Measurements from ENCODE around the gene TCF21.
"Not testable (repeated sequence)": the region's sequence is repeated elsewhere in the genome, so short reads cannot be mapped to it uniquely, and the experiment has no call there.

Gene TCF21

GRCh38 chr6:133890711-133891148, 1.8 kb downstream of the TCF21 start:
- DNase-seq: no peak

DNA sequence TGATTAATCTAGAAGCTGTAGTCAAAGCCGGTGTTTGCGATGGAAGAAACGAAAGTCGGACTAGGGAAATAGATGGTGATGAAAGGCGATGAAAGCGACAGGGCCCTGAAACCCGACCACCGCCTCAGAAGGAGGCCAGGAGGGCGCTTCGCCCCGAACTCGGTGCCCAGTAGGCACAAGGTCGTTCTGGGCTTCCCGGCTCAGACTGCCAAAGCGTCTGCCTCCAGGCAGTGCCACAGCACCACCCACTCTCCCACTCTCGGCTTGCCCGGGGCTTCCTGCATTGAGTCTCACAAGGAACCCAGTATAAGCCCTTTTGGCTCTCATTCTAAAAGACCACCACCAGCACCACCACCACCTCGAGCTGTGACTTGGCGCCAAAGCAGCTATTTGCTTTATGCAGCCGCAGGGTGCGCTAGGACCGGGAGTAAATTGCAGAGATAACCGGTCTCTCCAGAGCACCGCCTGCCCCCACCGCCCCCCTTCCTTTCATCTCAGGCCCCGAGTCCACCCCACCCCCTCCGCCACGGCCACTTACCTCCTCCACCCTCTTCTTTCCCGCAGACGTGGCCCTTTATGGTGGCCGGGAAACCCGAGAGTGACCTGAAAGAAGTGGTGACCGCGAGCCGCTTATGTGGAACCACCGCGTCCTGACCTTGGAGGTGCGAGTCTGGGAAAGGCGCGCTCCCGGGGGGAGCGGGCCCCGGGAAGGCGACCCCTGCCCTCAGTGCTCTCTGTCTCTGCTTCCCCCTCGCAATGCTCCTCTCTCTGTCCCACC, 2.4 kb downstream of the TCF21 start:
- peak in 1 of 6 experiments; percentile 9 for DNase-seq

- DNase-seq: no peak
Measured at GRCh38 chr6:133891927-133892812, 3.3 kb downstream of the TCF21 start.

DNA sequence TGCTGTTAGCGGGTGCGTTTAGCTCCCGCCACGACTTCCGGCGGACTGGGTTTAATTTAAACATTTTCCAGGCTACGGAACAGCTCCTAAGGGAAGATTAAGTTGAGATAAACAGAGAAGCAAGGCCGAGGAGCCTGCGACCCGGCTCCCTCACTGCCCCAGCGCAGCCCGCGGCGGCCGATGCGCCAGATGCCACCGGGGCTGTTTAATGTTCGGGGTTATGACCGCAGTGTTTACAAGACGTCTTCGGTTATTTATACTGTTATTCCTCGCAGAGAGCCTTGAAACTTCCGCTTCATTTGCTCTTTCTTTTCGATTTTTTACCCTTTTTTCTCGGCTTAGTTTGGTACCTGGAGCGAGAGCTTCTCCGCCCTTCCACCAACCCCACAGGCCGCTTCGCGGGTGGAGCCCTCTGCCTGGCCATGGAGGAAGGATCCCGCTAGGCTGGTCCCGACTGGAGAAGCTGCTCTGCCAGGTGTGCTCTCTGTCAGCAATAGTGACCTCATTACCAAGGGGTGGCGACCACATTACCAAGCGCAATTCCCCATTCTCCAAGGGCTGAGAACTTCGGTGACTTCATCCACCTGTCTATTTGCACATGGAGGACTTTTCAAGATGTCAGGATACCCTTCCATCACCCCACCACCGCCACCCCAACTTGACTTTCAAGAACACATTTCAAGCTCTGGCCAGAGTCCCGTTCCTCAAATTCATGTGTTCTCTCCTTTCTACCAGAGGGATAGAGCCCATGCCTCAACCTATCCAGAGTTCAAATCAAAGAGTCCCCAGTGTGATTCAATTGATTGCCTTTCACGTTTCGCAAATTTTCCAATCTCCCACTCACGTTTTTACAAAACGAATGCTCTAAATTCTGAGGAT, 4.1 kb downstream of the TCF21 start:
- DNase-seq: no peak

DNA sequence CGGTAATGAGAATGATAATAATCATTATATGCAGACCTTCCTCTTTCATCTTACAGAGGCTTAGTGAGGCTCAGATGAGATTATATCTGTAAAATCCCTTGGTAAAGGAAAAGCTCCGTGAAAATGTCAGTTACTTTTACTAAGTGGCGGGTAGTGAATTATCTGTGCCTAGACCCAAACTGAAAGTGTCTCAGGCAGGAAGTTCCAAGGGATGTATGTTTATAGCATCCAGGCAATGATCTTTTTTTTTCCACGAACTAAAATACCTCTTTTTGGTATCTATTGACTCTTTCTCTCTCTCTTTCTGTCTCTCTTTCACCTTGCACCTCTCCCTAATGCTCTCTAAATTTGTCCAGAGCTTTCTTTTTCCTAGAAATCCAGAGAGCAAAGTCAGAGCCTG, 5.0 kb downstream of the TCF21 start:
- no peak for DNase-seq

GRCh38 chr6:133894369-133894768, 5.5 kb downstream of the TCF21 start:
- DNase-seq: no peak

GRCh38 chr6:133894795-133895358, 6.0 kb downstream of the TCF21 start:
- DNase-seq: no peak

DNA sequence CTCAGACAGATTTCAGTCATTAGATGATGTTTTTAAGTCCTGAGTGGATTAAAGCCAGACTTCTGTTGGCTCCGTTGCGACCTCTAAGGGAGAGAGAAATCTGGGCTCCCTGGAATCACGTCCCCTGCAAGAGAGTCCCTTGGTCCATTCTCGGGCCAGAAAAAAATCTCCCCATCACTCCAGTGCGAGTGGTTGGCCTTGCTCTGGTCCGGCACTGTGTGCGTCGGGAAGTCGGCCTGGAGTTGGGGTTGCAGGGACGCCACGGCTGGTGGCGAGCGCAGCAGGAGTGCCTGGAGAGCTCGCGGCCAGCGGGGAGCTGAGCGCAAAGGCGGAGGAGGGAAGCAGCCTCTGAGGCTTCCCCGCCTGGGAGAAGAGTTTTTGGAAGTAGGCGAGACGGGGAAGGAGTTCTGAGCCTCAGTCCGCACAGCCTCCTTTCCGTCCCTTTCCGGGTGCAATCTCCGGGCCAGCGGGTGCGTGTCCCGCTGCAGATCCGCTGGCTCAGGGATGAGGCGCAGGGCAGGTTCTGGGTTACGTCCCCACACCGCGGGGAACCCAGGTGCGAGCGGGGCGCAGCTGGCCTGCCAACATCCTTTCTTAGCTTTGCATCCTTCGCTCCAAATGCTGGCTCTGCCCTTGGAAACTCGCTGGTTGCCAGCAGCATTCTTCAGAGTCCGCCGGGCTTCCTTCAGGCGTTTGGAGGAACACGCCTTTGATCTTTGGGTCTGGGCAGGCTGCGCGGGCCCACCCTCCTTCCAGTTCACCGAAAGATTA, 6.8 kb downstream of the TCF21 start:
- DNase-seq: no peak

- DNase-seq: no peak
Measured at GRCh38 chr6:133896344-133896721, 7.4 kb downstream of the TCF21 start.

DNA sequence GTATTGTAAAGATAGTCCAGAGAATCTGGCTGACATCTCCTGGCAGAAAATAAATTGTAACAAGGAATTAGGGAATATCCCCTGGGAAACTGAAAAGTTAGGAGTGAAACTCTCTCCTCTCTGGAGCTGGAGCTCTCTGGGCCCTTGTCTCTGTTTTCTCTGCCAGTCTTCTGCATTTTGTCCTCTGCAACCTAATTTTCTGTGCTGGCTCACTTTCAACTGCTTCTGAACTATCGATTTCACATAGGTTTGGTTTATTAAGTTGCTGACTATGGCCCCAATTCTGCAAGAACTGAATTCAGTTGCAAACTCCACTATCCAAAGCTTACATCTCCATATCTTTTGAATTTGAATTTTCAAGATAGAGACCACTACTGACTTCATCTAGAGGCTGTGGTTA, 9.3 kb downstream of the TCF21 start:
- no peak for DNase-seq

GRCh38 chr6:133899556-133899955, 10.6 kb downstream of the TCF21 start:
- DNase-seq: no peak

DNA sequence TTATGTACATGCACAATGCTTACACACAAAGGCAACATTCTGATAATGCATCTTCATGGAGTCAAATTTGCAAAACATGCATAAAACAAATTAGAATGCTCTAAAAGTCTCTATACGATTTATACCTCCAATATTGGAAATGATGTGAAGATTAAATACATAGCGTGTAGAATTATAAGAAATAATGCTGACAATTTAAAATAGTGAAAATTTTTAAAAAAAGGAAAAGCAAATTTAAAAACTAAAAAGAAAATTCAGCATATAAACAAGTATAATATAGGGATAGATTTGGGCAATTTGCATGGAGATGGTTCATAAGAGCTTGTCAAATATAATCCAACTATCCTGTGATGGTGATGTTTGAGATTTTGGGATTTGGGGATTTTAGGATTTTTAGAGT, 14.9 kb downstream of the TCF21 start:
- no peak for DNase-seq

DNA sequence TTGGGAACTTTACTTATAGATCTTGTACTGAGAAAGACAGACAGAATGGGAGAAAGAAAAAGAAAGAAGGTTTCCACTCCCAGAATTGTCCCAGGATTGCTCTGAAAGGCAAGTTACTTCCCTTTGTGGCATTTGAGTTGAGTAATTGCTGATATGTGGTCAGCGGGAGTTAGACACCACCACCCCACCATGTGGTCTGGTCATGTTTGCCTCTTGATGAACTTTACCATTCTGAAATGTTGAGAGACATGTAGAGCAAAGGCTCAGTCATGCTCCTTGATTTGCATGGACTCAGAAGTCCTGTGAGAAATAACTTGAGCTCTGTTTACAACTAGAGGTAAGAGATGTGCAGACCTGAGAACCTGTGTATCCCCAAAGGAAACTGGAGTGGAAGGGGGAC, 17.1 kb downstream of the TCF21 start:
- no peak for DNase-seq

DNA sequence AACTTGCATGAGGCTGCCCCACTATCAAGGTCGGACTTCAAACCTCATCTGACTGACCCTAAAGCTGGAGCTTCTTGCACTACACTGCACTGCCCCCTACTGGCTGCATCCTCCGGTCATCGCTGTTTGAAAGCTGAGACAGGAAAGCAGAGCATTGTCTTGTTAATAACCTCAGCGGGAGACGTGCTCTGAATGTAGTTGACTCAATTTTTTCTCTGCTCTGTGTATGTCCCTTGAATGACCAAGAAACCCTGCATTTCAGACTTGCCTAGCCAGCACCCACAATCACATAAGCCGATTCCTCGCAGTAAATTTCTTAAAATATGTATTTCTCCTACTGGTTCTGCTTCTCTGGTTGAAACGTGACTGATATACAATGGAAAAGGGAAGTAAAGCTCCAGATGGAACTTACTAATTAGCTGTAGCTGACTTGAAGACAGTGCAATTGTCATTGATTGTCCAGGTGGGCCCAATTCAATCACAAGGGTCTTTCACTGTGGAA, 27.8 kb downstream of the TCF21 start:
- peak; percentile 15 to 49 (median 39) for DNase-seq

- DNase-seq: no peak
Measured at GRCh38 chr6:133917781-133918180, 28.9 kb downstream of the TCF21 start.

GRCh38 chr6:133918208-133918930, 29.5 kb downstream of the TCF21 start:
- no peak for DNase-seq

- DNase-seq: no peak
Measured at GRCh38 chr6:133919362-133919761, 30.4 kb downstream of the TCF21 start.

GRCh38 chr6:133921249-133921859, 32.4 kb downstream of the TCF21 start:
- DNase-seq: peak; percentile 12 to 56 (median 40)

- DNase-seq: peak in 5 of 6 experiments; percentile 11 to 63 (median 41)
Measured at GRCh38 chr6:133923938-133924593, 35.2 kb downstream of the TCF21 start.

DNA sequence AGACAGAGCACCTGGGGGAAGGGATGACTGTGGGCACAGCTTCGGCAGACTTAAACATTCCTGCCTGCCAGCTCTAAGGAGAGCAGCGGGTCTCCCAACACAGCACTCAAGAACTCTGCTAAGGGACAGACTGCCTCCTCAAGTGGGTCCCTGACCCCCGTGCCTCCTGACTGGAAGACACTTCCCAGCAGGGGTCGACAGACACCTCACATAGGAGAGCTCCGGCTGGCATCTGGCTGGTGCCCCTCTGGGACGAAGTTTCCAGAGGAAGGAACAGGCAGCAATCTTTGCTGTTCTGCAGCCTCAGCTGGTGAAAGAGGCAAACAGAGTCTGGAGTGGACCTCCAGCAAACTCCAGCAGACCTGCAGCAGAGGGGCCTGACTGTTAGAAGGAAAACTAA, 42.3 kb downstream of the TCF21 start:
- DNase-seq: not testable (repeated sequence)

Data from stimulated activated naive CD4-positive, alpha-beta T cell (primary cell).